ENCODE data around the gene ASIC4. TPM values are rescaled to one million over a fixed set of nuclear protein-coding genes. Genes with fewer than 3 reads are reported as not detected.

The ASIC4 gene
- total and polyA plus RNA-seq, 2 of the 13 experiments (the other 11 are each of a cell fraction or from before 2014, with no cell fraction given) = 0.03 TPM; not detected in 1

- WGBS (ENCODE audit: low lambda C conversion rate) = 17% methylated on average over 6 of the region's 6 CpGs
- POLR2A ChIA-PET = no interaction called here
- DNase-seq (ENCODE audit: low spot score) (no peak), ATAC-seq (no peak), FAIRE-seq (no peak)
- peaks cover 28% of the 10 kb centered on the region for H3K4me1 ChIP-seq (ENCODE audit: insufficient read depth, low read length)
- no peak overlapping the region for H3K27ac ChIP-seq (ENCODE audit: extremely low read length, insufficient read depth, low read length)
- no peak overlapping the region for H3K4me3 ChIP-seq (replicated peaks in 1 of 3; ENCODE audit: insufficient read depth in 1 of 3, low read depth in 2 of 3, low read length in 3 of 3)
- H2AFZ ChIP-seq (ENCODE audit: low read length) = no peak overlapping the region
- H3K36me3 ChIP-seq (replicated peaks in 1 of 2; ENCODE audit: control insufficient read depth in 1 of 2, insufficient read depth in 2 of 2, low read length in 2 of 2) = peaks cover 0 to 5% of the 10 kb centered on the region in 2 experiments; a peak in 3 of 5 replicates
- BruUV-seq (replicated peaks) = no TSS peak
- peaks cover 16 to 74% of the 10 kb centered on the region in 2 experiments; a peak in 4 of 5 replicates for H3K27me3 ChIP-seq (ENCODE audit: control insufficient read depth in 1 of 2, insufficient read depth in 2 of 2, low read length in 2 of 2)
- H3K79me2 ChIP-seq (ENCODE audit: insufficient read depth, low read length) = no peaks in the 10 kb centered on the region
- H3K9me3 ChIP-seq (ENCODE audit: low read length) = no peaks in the 10 kb centered on the region
- H3K4me2 ChIP-seq (ENCODE audit: low read depth, low read length) = no peak overlapping the region
- intact Hi-C loops (cut with micrococcal nuclease; ENCODE audit: unreplicated experiment) = loop anchor here (10.0 kb wide), 1 partner anchor 239 kb away; no protein-coding TSS in a partner anchor
- no peak for TF ChIP-seq DRAP1 (CRISPR knock-in tag; IDR thresholded peaks at IDR 0.05)
- TF ChIP-seq ATF6 (CRISPR knock-in tag; conservative IDR thresholded peaks at IDR 0.05) = no peak
- no peak for TF ChIP-seq CHCHD3 (CRISPR knock-in tag; IDR thresholded peaks at IDR 0.05)
- no peak for TF ChIP-seq FOXO1 (CRISPR knock-in tag; IDR thresholded peaks at IDR 0.05)
- no peak for TF ChIP-seq ZNF772 (CRISPR knock-in tag; IDR thresholded peaks at IDR 0.05)
- TF ChIP-seq MNT (IDR thresholded peaks at IDR 0.05) = no peak
- H4K20me1 ChIP-seq (ENCODE audit: insufficient read depth, low read length) = peaks cover 17% of the 10 kb centered on the region; the same call in 1 of the 2 replicates
- CTCF ChIA-PET (ENCODE audit: low intra/inter-chr PET ratio, low total read pairs) = no interaction called here
- no peak overlapping the region for H3K9ac ChIP-seq (ENCODE audit: insufficient read depth, low read depth, low read length)
- in situ Hi-C loops (cut with HindIII; ENCODE audit: extremely low pct_ligation_motif_present, low pct_unique_long_range_greater_than_20kb) = loop anchor here (5.0 kb wide), 2 partner anchors 42 to 132 kb away; no protein-coding TSS in a partner anchor
Observed at GRCh38 chr2:219533930-219534661, 19.8 kb downstream of the ASIC4 start.

Measured in HepG2 (cell line).